Psoas muscle (tissue), 8 donors: ENCODE measurements around the gene ZBTB17. TPM values are rescaled to one million over a fixed set of nuclear protein-coding genes. Genes with fewer than 3 reads are reported as not detected.

ENCODE experiments used
- ATAC-seq, 4 donors: fragments of 200-7000 bp; cut with Tn5 transposase; one replicate each; pipeline ENCODE4 v1.9.1; 2020; ENCODE audit warnings: moderate library complexity in 3 of 4, mild to moderate bottlenecking in 2 of 4
- DNase-seq, 2 donors: peaks; one replicate each; pipeline ENCODE4 v3.0.0-alpha.2; 2020
- H3K27ac ChIP-seq: fragments of 200-600 bp; one replicate; pipeline ENCODE4 v1.8.0; 2022
- H3K27me3 ChIP-seq, 3 donors: fragments of 200-600 bp in 1 of 3; one replicate each; pipeline versions ENCODE4 v1.6.1 to v1.8.0; 2013 to 2022; ENCODE audit warnings: low read length in 2 of 3, mild to moderate bottlenecking in 2 of 3, moderate library complexity in 1 of 3; ENCODE audit not compliant: insufficient read depth in 3 of 3
- H3K36me3 ChIP-seq, 2 donors: fragments of 200-600 bp in 1 of 2; one replicate each; pipeline versions ENCODE4 v1.6.1 to v1.8.0; 2013 to 2022; ENCODE audit warnings: low read depth in 1 of 2, mild to moderate bottlenecking in 1 of 2, moderate library complexity in 1 of 2; ENCODE audit not compliant: insufficient read depth in 1 of 2
- H3K4me1 ChIP-seq: fragments of 200-600 bp; one replicate; pipeline ENCODE4 v1.8.0; 2022
- H3K4me3 ChIP-seq: fragments of 200-600 bp; one replicate; pipeline ENCODE4 v1.8.0; 2022; ENCODE audit warnings: mild to moderate bottlenecking
- H3K9me3 ChIP-seq: fragments of 200-600 bp; one replicate; pipeline ENCODE4 v1.8.0; 2022
- CTCF ChIP-seq: fragments of 200-600 bp; IDR thresholded peaks from one replicate; pipeline ENCODE4 v1.8.0; 2022; ENCODE audit warnings: antibody characterized with exemption
- WGBS, 3 donors: extraction: QIAGEN DNeasy Blood & Tissue Kit; methylation state at CpG; one replicate each; pipeline versions ENCODE4 v1.1.6 to v1.1.7; 2013; 5-methylcytosine and 5-hydroxymethylcytosine counted together
- intact Hi-C, 2 donors: fragments of 100-400 bp; cut with DNase I; formaldehyde crosslinking; loops; one replicate each; pipeline versions ENCODE4 v1.11.0 to v1.14.2; 2022
- polyA plus RNA-seq, 3 donors: library from polyadenylated mRNA; stranded (reverse); fragments of 200-250 nt; gene quantifications; one replicate each; pipeline ENCODE4 v1.2.3, GENCODE V29; 2013
- total RNA-seq, 4 donors: library from RNA; stranded (reverse); fragmentation: NEBNext Ultra II Directional in 2 of 4; extraction: Animal tissue kit (Norgen Biotek cat#: 25700) in 2 of 4; gene quantifications; one replicate each; pipeline versions ENCODE4 v1.2.1 to v1.2.4, GENCODE V29; 2021 to 2023
- donor health status: healthy with polysubstance abuse.
- donor health status: DM: no; HTN: no; CAD: no; lungs with moderate emphysema.
- donor health status: Bipolar disorder and iron deficiency.
- donor health status: healthy.
- donor health status: DM: yes; HTN: yes; CAD: no.
- donor health status: DM: no; HTN: no; CAD: no.
- donor health status: DM: no; HTN: no; CAD: no.
- donor health status: DM: yes; HTN: yes; CAD: no.

ZBTB17 gene
- total and polyA plus RNA-seq, 7 donors = 23.5 to 44.3 (median 29.5) TPM

GRCh38 chr1:15923241-15923640 is 52.7 kb downstream of the ZBTB17 start:
- H3K9me3 ChIP-seq = no peaks in the 10 kb centered on the region

DNA sequence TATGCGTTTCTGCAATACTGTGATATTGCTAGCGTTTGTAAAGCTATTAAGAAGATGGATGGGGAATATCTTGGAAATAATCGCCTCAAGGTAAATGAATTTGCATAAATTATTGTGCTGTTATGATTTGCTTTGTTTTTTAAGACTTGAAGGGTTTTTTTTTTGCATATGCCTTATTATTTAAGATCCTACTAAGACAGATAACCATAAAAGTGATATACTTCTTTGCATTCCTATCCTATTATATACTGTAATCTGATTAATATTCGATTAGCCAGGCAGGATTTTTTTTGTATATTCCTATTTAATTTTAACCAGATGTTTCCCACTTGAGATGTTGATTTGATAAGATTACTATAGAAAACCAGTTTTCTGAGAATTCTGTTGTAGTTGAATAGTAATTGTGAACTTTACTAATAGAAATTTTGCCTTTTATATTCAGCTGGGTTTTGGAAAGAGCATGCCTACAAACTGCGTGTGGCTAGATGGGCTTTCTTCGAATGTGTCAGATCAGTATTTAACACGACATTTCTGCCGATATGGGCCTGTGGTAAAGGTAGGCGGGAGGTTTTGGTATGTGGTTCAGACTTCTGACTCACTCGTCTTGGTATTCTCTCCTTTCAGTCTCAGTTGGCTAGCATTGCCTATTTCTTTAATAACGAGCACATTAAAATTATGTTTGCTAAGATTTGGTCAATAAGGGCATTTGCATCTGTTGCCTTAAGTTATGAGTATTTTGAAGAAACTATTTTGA is 56.8 kb downstream of the ZBTB17 start:
- DNase-seq (no peak), ATAC-seq (no peak)
- Histone ChIP-seq H3K9me3 (no peaks in the 10 kb centered on the region), H3K4me3 (no peak overlapping the region), H3K4me1 (peaks cover 6% of the 10 kb centered on the region), H3K27ac (no peak overlapping the region), H3K27me3 (no peaks in the 10 kb centered on the region), H3K36me3 (peaks cover 8 to 96% of the 10 kb centered on the region in 2 donors)
- intact Hi-C loops = no loop called here
- WGBS, 3 donors = 90 to 94% (median 92%) methylated on average over 11 of the region's 11 CpGs
- no peak for TF ChIP-seq CTCF

More at GRCh38 chr1:15923241-15923640, 52.7 kb downstream of the ZBTB17 start:
- no peak overlapping the region for H3K27ac ChIP-seq
- 78 to 90% (median 89%) methylated on average over 2 of the region's 2 CpGs for WGBS, 3 donors
- intact Hi-C loops = no loop called here
- ATAC-seq = no peak
- H3K36me3 ChIP-seq = peaks cover 10 to 98% of the 10 kb centered on the region in 2 donors
- no peak overlapping the region for H3K4me3 ChIP-seq
- no peaks in the 10 kb centered on the region for H3K4me1 ChIP-seq
- no peak for DNase-seq
- no peaks in the 10 kb centered on the region for H3K27me3 ChIP-seq
- no peak for TF ChIP-seq CTCF

DNA sequence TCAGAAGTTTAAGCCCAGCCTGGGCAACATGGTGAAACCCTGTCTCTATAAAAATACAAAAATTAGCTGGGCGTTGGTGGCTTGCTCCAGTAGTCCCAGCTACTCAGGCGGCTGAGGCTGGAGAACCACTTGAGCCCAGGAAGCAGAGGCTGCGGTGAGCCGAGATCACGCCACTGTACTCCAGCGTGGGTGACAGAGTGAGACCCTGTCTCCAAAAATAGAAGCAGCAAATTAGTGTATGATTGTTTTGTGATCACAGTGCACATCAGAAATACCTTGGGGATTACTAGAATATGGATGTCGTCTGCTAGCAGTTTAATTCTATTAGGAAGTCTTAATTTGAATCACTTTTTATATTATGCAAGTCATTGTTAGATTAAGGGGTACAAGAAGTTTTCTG is 59.0 kb downstream of the ZBTB17 start:
- Histone ChIP-seq H3K36me3 (peaks cover 4 to 96% of the 10 kb centered on the region in 2 donors), H3K9me3 (no peaks in the 10 kb centered on the region), H3K4me3 (no peak overlapping the region), H3K27ac (peak overlapping the region; percentile 41), H3K4me1 (peaks cover 6% of the 10 kb centered on the region), H3K27me3 (no peaks in the 10 kb centered on the region)
- ATAC-seq (peak in 1 of 4 donors; percentile 32), DNase-seq (no peak)
- intact Hi-C loops = no loop called here
- no peak for TF ChIP-seq CTCF
- WGBS, 3 donors = 53 to 77% (median 61%) methylated on average over 7 of the region's 7 CpGs

- H3K4me1 ChIP-seq = peaks cover 6% of the 10 kb centered on the region
- no peak overlapping the region for H3K4me3 ChIP-seq
- intact Hi-C loops = no loop called here
- ATAC-seq (peak in 2 of 4 donors; percentile 19 to 53), DNase-seq (no peak)
- H3K36me3 ChIP-seq = peaks cover 3 to 96% of the 10 kb centered on the region in 2 donors
- no peak for TF ChIP-seq CTCF
- no peaks in the 10 kb centered on the region for H3K9me3 ChIP-seq
- peak overlapping the region; percentile 41 for H3K27ac ChIP-seq
- no peaks in the 10 kb centered on the region for H3K27me3 ChIP-seq
- 84 to 87% (median 85%) methylated on average over 4 of the region's 4 CpGs for WGBS, 3 donors
Measured at GRCh38 chr1:15916417-15916816, 59.5 kb downstream of the ZBTB17 start.
